ENCODE measurements around the gene PDIA6.
A peak's percentile ranks its signal among the peaks of the same experiment; 100 is the strongest.
"Not testable (repeated sequence)": the region's sequence is repeated elsewhere in the genome, so short reads cannot be mapped to it uniquely, and the experiment has no call there.

Gene PDIA6

GRCh38 chr2:10811517-10811916 is 1.1 kb downstream of the PDIA6 start:
- H3K4me3 ChIP-seq (ENCODE audit: low read depth, low read length): peak overlapping the region; percentile 81

- H3K4me3 ChIP-seq (ENCODE audit: low read depth, low read length): no peak overlapping the region
These were observed 2.1 kb downstream of the PDIA6 start for GRCh38 chr2:10810202-10811161.

- no peak overlapping the region for H3K4me3 ChIP-seq (ENCODE audit: low read depth, low read length)
These were observed 6.0 kb downstream of the PDIA6 start for GRCh38 chr2:10806543-10806942.

DNA sequence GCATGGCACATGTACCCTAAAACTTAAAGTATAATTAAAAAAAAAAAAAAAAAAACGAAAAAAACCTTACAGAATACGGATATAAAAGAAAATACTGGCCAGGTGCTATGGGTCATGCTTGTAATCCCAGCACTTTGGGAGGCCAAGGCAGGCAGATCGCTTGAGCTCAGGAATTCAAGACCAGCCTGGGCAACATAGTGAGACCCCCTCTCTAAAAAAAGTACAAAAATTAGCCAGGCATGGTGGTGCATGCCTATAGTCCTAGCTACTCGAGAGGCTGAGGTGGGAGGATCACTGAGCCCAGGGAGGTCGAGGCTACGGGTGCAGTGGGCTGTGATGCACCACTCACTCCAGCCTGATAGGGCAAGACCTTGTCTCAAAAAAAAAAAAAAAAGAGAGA is 6.6 kb downstream of the PDIA6 start:
- H3K4me3 ChIP-seq (ENCODE audit: low read depth, low read length): not testable (repeated sequence)

- no peak overlapping the region for H3K4me3 ChIP-seq (ENCODE audit: low read depth, low read length)
These were observed 9.9 kb downstream of the PDIA6 start for GRCh38 chr2:10802657-10803056.

- H3K4me3 ChIP-seq (ENCODE audit: low read depth, low read length): no peak overlapping the region
These were observed 12.4 kb downstream of the PDIA6 start for GRCh38 chr2:10800163-10800562.

DNA sequence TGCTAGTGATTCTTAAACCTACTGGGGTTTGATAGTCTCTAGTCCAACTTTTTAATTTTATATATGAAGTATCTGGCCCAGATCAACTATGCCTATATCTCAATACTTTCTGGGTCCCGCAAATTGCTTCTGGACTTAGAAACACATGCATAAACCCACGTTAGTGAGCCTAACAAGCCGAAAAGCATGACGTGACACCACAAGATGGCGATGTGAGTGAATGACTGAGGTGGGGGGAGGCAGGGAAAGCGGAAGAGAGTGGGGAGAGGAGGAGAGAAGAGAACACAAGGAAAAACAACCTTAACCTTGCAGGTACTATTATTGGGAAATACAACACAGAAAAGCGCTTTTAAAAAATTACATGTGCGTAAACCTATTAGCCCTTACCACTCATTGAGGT is 13.8 kb downstream of the PDIA6 start:
- H3K4me3 ChIP-seq (ENCODE audit: low read depth, low read length): no peak overlapping the region

DNA sequence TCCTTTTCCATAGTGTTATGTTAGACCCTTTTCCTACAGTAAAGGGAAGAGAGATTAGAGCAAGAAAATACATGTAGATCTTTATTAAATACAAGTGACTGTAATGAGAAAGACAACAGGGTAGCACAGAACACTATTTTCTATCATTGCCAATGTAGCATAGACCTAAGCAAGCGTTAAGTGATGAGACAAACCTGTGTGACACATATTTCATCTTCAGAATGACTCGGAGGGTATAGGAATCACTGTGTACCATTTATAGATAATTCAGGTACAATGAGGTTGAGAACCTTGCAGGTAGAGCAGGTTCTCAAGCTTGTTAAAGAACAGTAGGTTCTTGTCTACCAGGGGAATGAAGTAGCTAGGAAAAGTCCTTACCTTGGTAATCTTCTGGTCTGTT is 15.9 kb downstream of the PDIA6 start:
- H3K4me3 ChIP-seq (ENCODE audit: low read depth, low read length): no peak overlapping the region

- no peak overlapping the region for H3K4me3 ChIP-seq (ENCODE audit: low read depth, low read length)
These were observed 17.0 kb downstream of the PDIA6 start for GRCh38 chr2:10795508-10796046.

GRCh38 chr2:10794876-10795275 is 17.7 kb downstream of the PDIA6 start:
- H3K4me3 ChIP-seq (ENCODE audit: low read depth, low read length): no peak overlapping the region

DNA sequence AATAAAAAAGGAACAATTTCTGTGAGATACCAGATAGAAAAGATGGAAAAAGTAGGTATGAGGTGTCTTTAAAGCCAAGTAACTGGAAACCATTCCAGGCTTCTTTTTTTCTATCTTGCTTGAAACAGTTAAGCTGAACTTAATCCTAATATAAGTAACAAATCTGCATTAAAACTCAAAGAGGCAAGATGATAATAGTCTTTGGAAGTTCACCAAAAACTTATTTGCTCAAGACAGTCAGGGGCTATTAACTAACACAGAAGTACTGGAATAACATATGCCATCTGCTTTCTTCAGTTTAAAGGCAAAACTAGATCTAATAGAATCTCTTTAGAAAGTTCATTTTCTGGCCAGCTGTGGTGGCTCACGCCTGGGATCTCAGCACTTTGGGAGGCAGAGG is 18.8 kb downstream of the PDIA6 start:
- H3K4me3 ChIP-seq (ENCODE audit: low read depth, low read length): no peak overlapping the region

GRCh38 chr2:10792660-10793400 is 19.8 kb downstream of the PDIA6 start:
- no peak overlapping the region for H3K4me3 ChIP-seq (ENCODE audit: low read depth, low read length)

DNA sequence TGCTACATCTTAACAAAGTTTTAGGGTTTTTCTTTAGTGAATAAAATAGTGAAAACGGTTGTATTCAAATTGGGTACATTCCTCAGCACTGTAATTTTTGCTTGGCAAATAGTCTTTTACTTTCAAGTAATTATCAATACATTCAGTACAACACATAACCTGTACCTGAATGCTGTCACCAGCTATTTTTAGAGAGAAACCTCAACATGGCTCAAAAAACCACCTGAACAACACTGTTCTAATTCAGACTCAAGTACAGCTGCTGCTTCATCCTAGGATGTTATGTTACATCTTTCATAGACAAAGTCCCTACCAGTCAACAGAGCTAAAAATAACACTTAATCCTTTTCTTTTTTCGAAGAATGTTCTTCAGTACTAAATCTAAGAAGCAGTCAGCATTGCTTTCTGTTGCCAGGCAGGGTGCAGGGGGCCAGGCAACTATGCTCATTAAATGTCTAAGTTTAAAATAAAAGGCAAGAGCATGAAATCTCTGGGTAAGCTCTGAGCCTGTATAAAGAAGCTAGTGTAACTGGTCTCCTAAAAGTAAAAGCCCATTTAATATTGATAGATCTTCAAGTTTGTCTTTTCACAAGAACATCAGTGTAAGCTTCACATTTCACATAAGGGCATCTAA is 20.5 kb downstream of the PDIA6 start:
- no peak overlapping the region for H3K4me3 ChIP-seq (ENCODE audit: low read depth, low read length)

DNA sequence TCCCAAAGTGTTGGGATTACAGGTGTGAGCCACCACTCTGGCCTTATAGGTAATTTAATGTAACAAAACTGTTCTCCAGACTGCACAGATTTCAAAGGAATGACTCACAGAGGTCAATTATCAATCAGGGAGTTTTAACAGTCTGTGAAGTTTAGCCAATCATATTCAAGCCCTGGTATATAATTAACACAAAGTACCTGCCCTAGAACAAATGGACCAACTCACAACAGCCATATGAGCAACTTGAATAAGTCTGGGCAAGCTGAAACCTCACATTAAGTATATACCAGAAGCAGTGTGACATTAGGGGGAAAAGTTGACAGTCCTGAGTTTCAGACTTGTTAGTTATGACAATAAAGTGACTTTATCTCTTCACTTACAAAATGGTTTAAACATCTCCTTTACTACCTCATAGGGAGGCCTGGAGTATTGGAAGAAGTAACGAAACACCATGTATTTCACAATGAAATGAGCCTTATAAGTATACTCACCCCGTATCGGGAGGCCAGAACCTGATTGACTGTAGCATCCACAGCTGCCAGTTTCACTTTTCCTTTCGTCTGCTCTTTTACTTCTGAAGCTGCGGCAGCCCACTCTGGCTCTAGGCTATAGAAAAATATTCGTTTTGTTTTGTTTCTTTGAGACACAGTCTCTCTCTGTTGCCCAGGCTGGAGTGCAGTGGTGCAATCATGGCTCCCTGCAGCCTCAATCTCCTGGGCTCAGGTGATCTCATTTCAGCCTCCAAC is 22.2 kb downstream of the PDIA6 start:
- H3K4me3 ChIP-seq (ENCODE audit: low read depth, low read length): no peak overlapping the region

GRCh38 chr2:10788855-10789254 is 23.7 kb downstream of the PDIA6 start:
- no peak overlapping the region for H3K4me3 ChIP-seq (ENCODE audit: low read depth, low read length)

DNA sequence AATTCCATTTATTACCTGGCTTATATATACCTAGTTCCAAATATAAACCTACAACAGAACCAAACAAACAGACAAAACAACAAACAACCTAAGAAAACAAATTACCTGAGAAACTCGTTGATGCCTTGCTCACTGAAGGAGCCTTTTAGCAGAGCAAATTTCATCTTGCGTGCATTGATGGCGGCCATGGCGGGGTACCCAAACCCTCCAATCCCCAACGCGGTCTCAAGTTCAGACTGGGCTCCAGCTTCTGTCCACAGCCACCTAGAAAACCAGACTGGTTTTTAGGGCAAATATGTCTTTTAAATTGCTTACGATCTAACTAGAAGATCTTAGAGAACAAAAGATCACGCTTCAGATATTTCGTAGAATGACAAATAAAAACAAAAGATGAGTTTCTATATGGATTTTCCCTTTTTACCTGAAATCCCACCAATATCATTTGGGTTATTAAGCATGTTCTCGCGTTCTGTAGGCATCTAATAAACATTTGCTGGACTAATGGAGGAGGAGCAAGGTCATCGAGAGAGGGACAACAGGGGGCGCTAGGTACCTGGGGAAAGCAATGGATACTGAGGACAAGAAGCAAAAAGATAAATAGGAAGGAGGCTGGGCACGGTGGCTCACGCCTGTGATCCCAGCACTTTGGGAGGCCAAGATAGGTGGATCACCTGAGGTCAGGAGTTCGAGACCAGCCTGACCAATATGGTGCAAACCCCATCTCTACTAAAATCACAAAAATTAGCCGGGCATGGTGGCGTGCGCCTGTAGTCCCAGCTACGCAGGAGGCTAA is 25.2 kb downstream of the PDIA6 start:
- no peak overlapping the region for H3K4me3 ChIP-seq (ENCODE audit: low read depth, low read length)

DNA sequence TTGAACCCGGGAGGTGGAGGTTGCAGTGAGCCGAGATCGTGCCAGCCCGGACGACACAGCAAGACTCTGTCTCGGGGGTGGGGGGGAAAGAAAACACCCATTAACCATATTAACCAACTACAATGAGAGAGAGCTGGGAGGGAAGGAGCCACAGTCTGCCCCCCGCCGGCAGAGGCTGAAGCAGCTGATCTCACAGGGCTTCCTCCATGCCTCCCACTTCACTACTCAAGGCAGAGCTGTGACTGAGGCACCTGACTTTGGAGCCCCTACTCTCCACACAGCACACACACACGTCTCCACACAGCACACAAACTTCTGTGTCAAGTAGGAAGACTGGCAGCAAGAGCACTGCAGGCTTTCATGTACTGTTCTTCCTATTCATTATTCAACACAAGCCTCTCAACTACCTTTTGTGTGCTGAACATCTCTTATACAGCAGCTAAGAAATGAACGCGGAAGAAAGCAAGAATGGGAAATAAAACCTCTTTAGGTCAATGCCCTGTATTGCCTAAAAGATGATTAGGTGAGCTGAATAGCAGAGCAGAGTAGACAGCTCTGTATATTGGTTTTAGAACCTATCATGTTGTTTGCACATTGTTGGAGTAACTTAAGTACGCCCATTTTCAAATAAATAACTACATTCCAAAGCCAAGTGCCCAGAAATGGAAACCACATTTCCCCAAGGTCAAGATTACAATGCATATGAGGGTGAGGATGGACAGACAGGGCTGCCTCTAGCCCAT is 26.2 kb downstream of the PDIA6 start:
- H3K4me3 ChIP-seq (ENCODE audit: low read depth, low read length): no peak overlapping the region

DNA sequence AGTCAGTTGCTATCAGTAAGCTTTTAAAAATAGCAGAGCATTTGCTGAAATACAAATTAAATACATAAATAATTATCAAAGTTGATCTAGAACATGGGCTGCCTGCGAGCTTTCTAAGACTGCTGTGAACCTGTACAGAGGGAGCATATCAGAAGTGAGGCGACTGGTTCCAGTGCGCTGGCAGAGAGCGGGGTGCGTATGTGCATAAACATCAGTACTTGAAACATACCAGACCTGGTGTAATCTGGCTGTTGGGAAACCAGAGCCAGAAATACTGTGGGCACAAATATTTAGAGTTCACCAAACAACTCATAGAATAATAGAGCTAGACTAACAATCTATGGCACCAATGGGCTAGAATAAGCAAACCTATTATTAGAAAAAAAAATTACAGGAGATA is 27.3 kb downstream of the PDIA6 start:
- no peak overlapping the region for H3K4me3 ChIP-seq (ENCODE audit: low read depth, low read length)

DNA sequence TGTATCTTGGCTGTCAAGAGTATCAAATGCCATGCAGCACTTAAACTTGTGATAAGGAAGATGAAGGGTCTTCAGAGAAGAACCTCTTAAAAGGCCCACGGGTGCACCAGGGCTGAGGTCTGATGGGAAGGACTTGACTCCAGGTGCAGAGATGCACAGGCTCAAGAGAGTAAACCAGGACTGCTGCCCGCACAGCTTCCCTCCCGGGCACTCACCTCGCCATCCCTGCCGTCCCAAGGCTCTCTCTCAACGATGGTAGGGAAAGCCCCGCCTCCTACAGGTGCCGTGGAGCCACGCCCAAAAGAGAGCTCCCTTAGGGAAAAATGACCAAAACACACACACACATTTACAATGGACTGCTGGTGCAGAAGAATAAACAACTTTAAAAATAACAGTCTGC is 27.9 kb downstream of the PDIA6 start:
- no peak overlapping the region for H3K4me3 ChIP-seq (ENCODE audit: low read depth, low read length)
